ENCODE data around the gene DQX1. TPM values are rescaled to one million over a fixed set of nuclear protein-coding genes. Genes with fewer than 3 reads are reported as not detected.

DQX1 gene
- total and polyA plus RNA-seq, 2 of the 4 experiments (the other 2 are of a cell fraction) = 0.07 TPM; not detected in 1

DNA sequence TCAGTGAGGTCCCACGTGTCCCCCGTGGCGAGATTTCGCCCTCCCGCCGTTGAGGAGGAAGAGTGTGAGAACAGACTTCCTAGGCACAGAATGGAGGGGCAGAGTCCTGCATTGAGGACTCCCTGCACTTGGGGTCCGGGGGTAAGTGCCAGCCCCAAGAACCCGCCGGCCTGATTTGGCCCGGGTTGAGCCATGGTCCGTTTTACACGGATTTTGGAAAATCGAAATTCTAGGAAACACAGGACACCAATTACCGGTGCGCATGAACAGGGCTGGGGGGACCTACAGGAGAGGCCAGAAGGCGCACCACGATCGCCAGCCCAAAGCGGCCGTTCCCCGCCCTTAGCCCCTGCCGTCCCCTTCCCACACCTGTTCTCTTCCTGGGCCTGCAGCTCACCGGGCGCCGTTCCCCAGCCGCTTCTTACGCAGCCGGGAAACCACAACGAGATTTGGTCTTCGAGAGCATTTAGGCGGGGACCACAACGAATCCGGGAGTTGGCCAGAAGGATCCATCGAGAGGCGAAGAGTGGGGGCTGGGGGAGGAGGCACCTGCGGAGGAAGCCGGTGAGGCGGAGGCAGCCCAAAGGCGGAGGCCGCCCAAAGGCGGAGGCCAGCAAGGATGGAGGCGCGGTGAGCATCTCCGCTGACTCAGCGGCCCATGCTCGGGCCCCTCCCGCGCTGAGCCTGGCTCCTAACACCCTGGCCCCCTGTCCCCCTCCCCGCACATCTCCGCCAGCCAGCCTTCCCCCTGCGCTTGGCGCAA, 12.2 kb downstream of the DQX1 start (continued):
- TF ChIP-seq CEBPB (IDR thresholded peaks at IDR 0.05; ENCODE audit: low read depth, low read length) = no peak

DNA sequence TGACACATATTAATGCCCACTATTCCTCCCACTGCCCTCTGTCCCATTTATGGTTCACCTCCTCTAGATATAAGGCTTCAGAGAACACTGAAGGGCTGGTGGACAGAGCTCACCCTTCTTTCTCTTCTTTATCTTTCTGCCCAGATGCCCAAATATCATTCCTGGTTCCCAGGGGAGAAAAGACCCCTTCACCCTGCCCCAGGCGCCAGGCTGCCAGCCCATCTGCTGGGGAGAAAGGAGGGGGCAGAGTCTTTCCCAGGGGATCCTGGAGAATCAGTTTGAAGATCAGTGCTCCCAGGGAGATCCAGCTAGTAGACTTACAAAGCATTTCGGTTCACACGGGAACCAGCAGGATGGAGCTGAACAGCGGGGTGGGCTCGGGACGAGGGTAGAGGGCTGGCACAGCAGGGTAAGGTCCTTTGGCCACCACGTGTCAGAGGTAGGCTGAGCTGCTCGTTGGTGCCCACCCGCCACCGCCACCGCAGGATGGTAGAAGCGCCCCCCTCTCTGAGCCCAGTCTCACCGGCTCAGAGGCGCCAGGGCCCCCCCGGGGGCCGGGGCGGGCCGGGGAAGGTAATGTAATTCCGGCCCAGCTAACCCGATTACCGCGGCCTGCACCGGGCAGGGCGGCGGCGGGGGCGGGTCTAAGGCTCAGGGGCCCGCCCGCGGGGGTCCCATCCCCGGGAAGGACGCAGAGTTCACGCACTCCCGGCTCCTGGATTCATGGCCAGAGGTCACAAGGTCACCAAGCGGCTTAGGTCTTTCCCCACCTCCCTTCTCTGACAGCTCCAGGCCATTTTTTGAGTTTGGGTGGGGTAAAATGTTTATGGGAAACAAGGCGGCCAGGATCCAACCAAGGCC, 13.1 kb downstream of the DQX1 start:
- Histone ChIP-seq H3K4me3 (ENCODE audit: insufficient read depth, low read depth, low read length) (no peak overlapping the region), H2BK120ac (ENCODE audit: low read depth, low read length) (no peak overlapping the region), H2AFZ (replicated peaks; ENCODE audit: low read length, poor library complexity) (no peak overlapping the region), H2AK5ac (ENCODE audit: low read depth, low read length) (peak overlapping the region; percentile 50; the same call in 1 of the 2 replicates), H3K4me2 (ENCODE audit: low read depth, low read length) (no peak overlapping the region), H4K91ac (ENCODE audit: insufficient read depth, low read depth, low read length) (no peak overlapping the region), H3K4me1 (ENCODE audit: control insufficient read depth, insufficient read depth, low read length) (0 out of 2 replicates have a peak, but pooled peaks cover 2% of the 10 kb centered on the region), H2BK5ac (ENCODE audit: low read depth, low read length, poor library complexity, severe bottlenecking) (no peak overlapping the region), H4K8ac (ENCODE audit: low read depth in 2 of 2, low read length in 2 of 2) (no peak overlapping the region), H3K23ac (ENCODE audit: low read depth, low read length) (peak overlapping the region; percentile 63; the same call in 1 of the 2 replicates), H3K18ac (ENCODE audit: low read depth, low read length) (no peak overlapping the region), H4K20me1 (ENCODE audit: insufficient read depth, low read length) (0 out of 2 replicates have a peak, but pooled peaks cover 5% of the 10 kb centered on the region), H3K4ac (ENCODE audit: low read depth, low read length) (no peak overlapping the region), H3K9me3 (ENCODE audit: control insufficient read depth, insufficient read depth, low read length) (peaks cover 18% of the 10 kb centered on the region), H2BK15ac (ENCODE audit: low read depth, low read length) (no peak overlapping the region), H2BK20ac (ENCODE audit: low read depth, low read length) (no peak overlapping the region), H2AK9ac (replicated peaks; ENCODE audit: low read depth, low read length, poor library complexity) (peak overlapping the region; percentile 5), H3K9ac (ENCODE audit: low read depth, low read length) (no peak overlapping the region), H3K27me3 (ENCODE audit: control insufficient read depth, insufficient read depth, low read length) (peaks cover 69% of the 10 kb centered on the region), H3K36me3 (ENCODE audit: control insufficient read depth, insufficient read depth, low read length) (no peaks in the 10 kb centered on the region), H3K14ac (replicated peaks; ENCODE audit: low read depth, low read length) (no peak overlapping the region), H3K9me1 (ENCODE audit: insufficient read depth, low read length) (no peaks in the 10 kb centered on the region), H4K5ac (ENCODE audit: low read depth, low read length) (no peak overlapping the region), H3K56ac (ENCODE audit: extremely low read depth, insufficient read depth, low read length) (no peak overlapping the region), H3K27ac (ENCODE audit: insufficient read depth, low read length) (no peak overlapping the region), H3K79me1 (ENCODE audit: low read depth in 1 of 2, low read length in 2 of 2) (no peaks in the 10 kb centered on the region)
- no peak for ATAC-seq (ENCODE audit: low read depth)
- intact Hi-C loops (cut with micrococcal nuclease) = no loop called here
- BruUV-seq (replicated peaks) = no TSS peak
- CTCF ChIA-PET = no interaction called here
- 13% methylated on average over 9 of the region's 36 CpGs; no CpG with 5 or more reads in 1 of the 2 experiments for WGBS, 2 experiments (ENCODE audit: extremely low coverage in 2 of 2, insufficient read length in 1 of 2)
- in situ Hi-C loops (cut with MboI; ENCODE audit: low sequenced_read_pairs) = no loop called here
- no peak for DNase-seq
- POLR2A ChIA-PET (ENCODE audit: unreplicated experiment) = no interaction called here
- dilution Hi-C loops (cut with HindIII; ENCODE audit: low sequenced_read_pairs, unreplicated experiment) = no loop called here
- no peak for TF ChIP-seq NFE2L2 (IDR thresholded peaks at IDR 0.05; ENCODE audit: low read depth, low read length)
- no peak for TF ChIP-seq RFX5 (IDR thresholded peaks at IDR 0.05; ENCODE audit: low read depth, low read length)
- TF ChIP-seq POLR2A (IDR thresholded peaks at IDR 0.05; ENCODE audit: low read depth, low read length) = no peak
- TF ChIP-seq BHLHE40 (IDR thresholded peaks at IDR 0.05; ENCODE audit: low read depth, low read length) = no peak
- no peak for TF ChIP-seq MAZ (IDR thresholded peaks at IDR 0.05; ENCODE audit: borderline replicate concordance, low read depth, low read length)
- TF ChIP-seq MXI1 (IDR thresholded peaks at IDR 0.05; ENCODE audit: borderline replicate concordance, low read depth, low read length) = no peak
- TF ChIP-seq, protein P1, sequence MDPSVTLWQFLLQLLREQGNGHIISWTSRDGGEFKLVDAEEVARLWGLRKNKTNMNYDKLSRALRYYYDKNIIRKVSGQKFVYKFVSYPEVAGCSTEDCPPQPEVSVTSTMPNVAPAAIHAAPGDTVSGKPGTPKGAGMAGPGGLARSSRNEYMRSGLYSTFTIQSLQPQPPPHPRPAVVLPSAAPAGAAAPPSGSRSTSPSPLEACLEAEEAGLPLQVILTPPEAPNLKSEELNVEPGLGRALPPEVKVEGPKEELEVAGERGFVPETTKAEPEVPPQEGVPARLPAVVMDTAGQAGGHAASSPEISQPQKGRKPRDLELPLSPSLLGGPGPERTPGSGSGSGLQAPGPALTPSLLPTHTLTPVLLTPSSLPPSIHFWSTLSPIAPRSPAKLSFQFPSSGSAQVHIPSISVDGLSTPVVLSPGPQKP (IDR thresholded peaks at IDR 0.05; ENCODE audit: borderline replicate concordance, low read depth, low read length) = no peak
- no peak for TF ChIP-seq RCOR1 (IDR thresholded peaks at IDR 0.05; ENCODE audit: insufficient replicate concordance, low read length)
- TF ChIP-seq, protein P2, sequence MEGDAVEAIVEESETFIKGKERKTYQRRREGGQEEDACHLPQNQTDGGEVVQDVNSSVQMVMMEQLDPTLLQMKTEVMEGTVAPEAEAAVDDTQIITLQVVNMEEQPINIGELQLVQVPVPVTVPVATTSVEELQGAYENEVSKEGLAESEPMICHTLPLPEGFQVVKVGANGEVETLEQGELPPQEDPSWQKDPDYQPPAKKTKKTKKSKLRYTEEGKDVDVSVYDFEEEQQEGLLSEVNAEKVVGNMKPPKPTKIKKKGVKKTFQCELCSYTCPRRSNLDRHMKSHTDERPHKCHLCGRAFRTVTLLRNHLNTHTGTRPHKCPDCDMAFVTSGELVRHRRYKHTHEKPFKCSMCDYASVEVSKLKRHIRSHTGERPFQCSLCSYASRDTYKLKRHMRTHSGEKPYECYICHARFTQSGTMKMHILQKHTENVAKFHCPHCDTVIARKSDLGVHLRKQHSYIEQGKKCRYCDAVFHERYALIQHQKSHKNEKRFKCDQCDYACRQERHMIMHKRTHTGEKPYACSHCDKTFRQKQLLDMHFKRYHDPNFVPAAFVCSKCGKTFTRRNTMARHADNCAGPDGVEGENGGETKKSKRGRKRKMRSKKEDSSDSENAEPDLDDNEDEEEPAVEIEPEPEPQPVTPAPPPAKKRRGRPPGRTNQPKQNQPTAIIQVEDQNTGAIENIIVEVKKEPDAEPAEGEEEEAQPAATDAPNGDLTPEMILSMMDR (conservative IDR thresholded peaks at IDR 0.05; ENCODE audit: low read depth, low read length) = no peak
- TF ChIP-seq FOS (IDR thresholded peaks at IDR 0.05; ENCODE audit: low read depth, low read length) = no peak
- no peak for TF ChIP-seq SMC3 (IDR thresholded peaks at IDR 0.05; ENCODE audit: low read depth, low read length)

Data from IMR-90 (cell line).